K562 (cell line): ENCODE data around the gene PRCP. TPM values are rescaled to one million over a fixed set of nuclear protein-coding genes. Genes with fewer than 3 reads are reported as not detected.
A peak's percentile ranks its signal among the peaks of the same experiment; 100 is the strongest.

ENCODE experiments used
- BMI1 ChIP-seq: fragments of 150-350 bp; IDR thresholded peaks from 2 replicates; pipeline ENCODE4 v1.6.1; 2014; ENCODE audit warnings: low read length
- GATAD2A ChIP-seq: fragments of 450-650 bp; IDR thresholded peaks from 2 replicates; pipeline ENCODE4 v1.6.1; 2017
- HEY1 ChIP-seq: fragments of 250-450 bp; sonication (Bioruptor Pico); IDR thresholded peaks from 2 replicates; pipeline ENCODE4 v1.5.0; 2020; ENCODE audit warnings: mild to moderate bottlenecking, moderate library complexity, borderline replicate concordance
- HNRNPL ChIP-seq: fragments of 200-400 bp; formaldehyde crosslinking; IDR thresholded peaks from 2 replicates; pipeline ENCODE4 v1.6.1; 2017; ENCODE audit warnings: low read depth, mild to moderate bottlenecking, low read length
- KLF6 ChIP-seq: fragments of 250-450 bp; sonication (Bioruptor Pico); IDR thresholded peaks from 2 replicates; pipeline ENCODE4 v1.4.0; 2020; ENCODE audit warnings: mild to moderate bottlenecking, moderate library complexity, borderline replicate concordance
- LEF1 ChIP-seq: fragments of 450-650 bp; IDR thresholded peaks from 2 replicates; pipeline ENCODE4 v1.6.1; 2016; ENCODE audit warnings: mild to moderate bottlenecking
- MAFF ChIP-seq: IDR thresholded peaks from 2 replicates; pipeline ENCODE4 v1.6.1; 2012; ENCODE audit warnings: low read length, improper control_type of control experiment
- MED1 ChIP-seq: sonication (generic); formaldehyde crosslinking; IDR thresholded peaks from 2 replicates; pipeline ENCODE4 v1.8.1; 2023; ENCODE audit warnings: missing genetic modification reagents, borderline replicate concordance
- NFIC ChIP-seq: fragments of 450-650 bp; IDR thresholded peaks from 2 replicates; pipeline ENCODE4 v1.6.1; 2017; ENCODE audit warnings: mild to moderate bottlenecking, inconsistent platforms
- NRF1 ChIP-seq, 2 experiments: fragments of 450-650 bp; IDR thresholded peaks in 1 of 2; conservative IDR thresholded peaks in 1 of 2; 2 replicates each; pipeline ENCODE4 v1.6.1; 2014; ENCODE audit warnings: mild to moderate bottlenecking in 2 of 2
- PTTG1 ChIP-seq: fragments of 450-650 bp; IDR thresholded peaks from 2 replicates; pipeline ENCODE4 v1.6.1; 2016; ENCODE audit warnings: low read depth, mild to moderate bottlenecking, missing genetic modification characterization, missing compliant biosample characterization
- TEAD4 ChIP-seq, 2 experiments: sonication (generic) in 1 of 2; formaldehyde crosslinking in 1 of 2; IDR thresholded peaks; 2 replicates each; pipeline versions ENCODE4 v1.6.1 to v1.8.0; 2012 to 2022; ENCODE audit warnings: borderline replicate concordance in 1 of 2, inconsistent platforms in 1 of 2, low read length in 1 of 2, mild to moderate bottlenecking in 1 of 2, missing genetic modification reagents in 1 of 2
- TRIM28 ChIP-seq: fragments of 450-650 bp; IDR thresholded peaks from 2 replicates; pipeline ENCODE4 v1.6.1; 2017
- U2AF2 ChIP-seq: fragments of 200-400 bp; formaldehyde crosslinking; optimal IDR thresholded peaks from 2 replicates; pipeline ENCODE3; 2017; ENCODE audit warnings: low read depth, mild to moderate bottlenecking, low read length
- XRCC4 ChIP-seq: IDR thresholded peaks from one replicate; pipeline ENCODE4 v1.6.1; 2011; ENCODE audit not compliant: insufficient read depth, insufficient read length; ENCODE audit errors: extremely low read depth
- ZFPM2 ChIP-seq: fragments of 250-450 bp; sonication (Bioruptor Pico); IDR thresholded peaks from 2 replicates; pipeline ENCODE4 v1.5.1; 2022; ENCODE audit warnings: mild to moderate bottlenecking
- ZNF75A ChIP-seq: fragments of 450-650 bp; formaldehyde crosslinking; IDR thresholded peaks from 2 replicates; pipeline ENCODE4 v1.4.0; 2020; ENCODE audit warnings: mild to moderate bottlenecking
- ZNF76 ChIP-seq: fragments of 250-450 bp; sonication (Bioruptor Pico); IDR thresholded peaks from 2 replicates; pipeline ENCODE4 v1.4.0; 2020; ENCODE audit warnings: mild to moderate bottlenecking, moderate library complexity, borderline replicate concordance
- ZNF766 ChIP-seq: fragments of 200-800 bp; sonication (Bioruptor generic); conservative IDR thresholded peaks from 2 replicates; pipeline ENCODE4 v1.6.1; 2016; ENCODE audit warnings: missing genetic modification characterization, missing compliant biosample characterization
- polyA plus RNA-seq, 8 experiments: library from polyadenylated mRNA; depleted of rRNA in 4 of 8; stranded (reverse) in 5 of 8; unstranded in 3 of 8; fragments of >200 nt; fragmentation: Nextera tagmentation in 2 of 8; fragmentation: Illumina TruSeq in 1 of 8; extraction: Ambion mirVana in 2 of 8; extraction: Trizol in 1 of 8; gene quantifications; 2 replicates each; pipeline versions ENCODE4 v1.2.1 to v1.2.3, GENCODE V29; 2011 to 2014; ENCODE audit warnings: inconsistent platforms in 1 of 8, missing spikeins in 1 of 8
- total RNA-seq, 7 experiments: library from RNA; depleted of rRNA in 6 of 7; stranded (reverse); fragments of >200 nt in 6 of 7; fragmentation: Illumina TruSeq in 2 of 7; extraction: Trizol in 2 of 7; gene quantifications; 2 replicates each; pipeline versions ENCODE4 v1.2.1 to v1.2.3, GENCODE V29; 2011 to 2021; ENCODE audit warnings: low replicate concordance in 1 of 7
- TF ChIP-seq, protein P1 (sequence below): fragments of 450-650 bp; formaldehyde crosslinking; IDR thresholded peaks from 2 replicates; pipeline ENCODE4 v1.4.0; 2020; ENCODE audit warnings: mild to moderate bottlenecking
- TF ChIP-seq, protein P2 (sequence below), 2 experiments: fragments of 450-650 bp in 1 of 2; sonication (generic) in 1 of 2; formaldehyde crosslinking in 1 of 2; IDR thresholded peaks in 1 of 2; conservative IDR thresholded peaks in 1 of 2; 2 replicates each; pipeline versions ENCODE4 v1.6.1 to v1.8.1; 2016 to 2023; ENCODE audit warnings: mild to moderate bottlenecking in 2 of 2, moderate library complexity in 2 of 2, inconsistent platforms in 1 of 2, missing genetic modification reagents in 1 of 2
- TF ChIP-seq, protein P3 (sequence below): sonication (generic); IDR thresholded peaks from 2 replicates; pipeline ENCODE4 v1.6.1; 2016
- TF ChIP-seq, protein P4 (sequence below): fragments of 450-650 bp; formaldehyde crosslinking; IDR thresholded peaks from 2 replicates; pipeline ENCODE4 v1.4.0; 2020; ENCODE audit warnings: mild to moderate bottlenecking, moderate library complexity
- TF ChIP-seq, protein P5 (sequence below): fragments of 450-650 bp; IDR thresholded peaks from 2 replicates; pipeline ENCODE4 v1.6.1; 2016; ENCODE audit warnings: low read depth, mild to moderate bottlenecking, moderate library complexity

The PRCP gene
- total and polyA plus RNA-seq, 9 of the 15 experiments (the other 6 are each of a cell fraction or from before 2014, with no cell fraction given): 9.5 to 43.1 (median 23.2) TPM

DNA sequence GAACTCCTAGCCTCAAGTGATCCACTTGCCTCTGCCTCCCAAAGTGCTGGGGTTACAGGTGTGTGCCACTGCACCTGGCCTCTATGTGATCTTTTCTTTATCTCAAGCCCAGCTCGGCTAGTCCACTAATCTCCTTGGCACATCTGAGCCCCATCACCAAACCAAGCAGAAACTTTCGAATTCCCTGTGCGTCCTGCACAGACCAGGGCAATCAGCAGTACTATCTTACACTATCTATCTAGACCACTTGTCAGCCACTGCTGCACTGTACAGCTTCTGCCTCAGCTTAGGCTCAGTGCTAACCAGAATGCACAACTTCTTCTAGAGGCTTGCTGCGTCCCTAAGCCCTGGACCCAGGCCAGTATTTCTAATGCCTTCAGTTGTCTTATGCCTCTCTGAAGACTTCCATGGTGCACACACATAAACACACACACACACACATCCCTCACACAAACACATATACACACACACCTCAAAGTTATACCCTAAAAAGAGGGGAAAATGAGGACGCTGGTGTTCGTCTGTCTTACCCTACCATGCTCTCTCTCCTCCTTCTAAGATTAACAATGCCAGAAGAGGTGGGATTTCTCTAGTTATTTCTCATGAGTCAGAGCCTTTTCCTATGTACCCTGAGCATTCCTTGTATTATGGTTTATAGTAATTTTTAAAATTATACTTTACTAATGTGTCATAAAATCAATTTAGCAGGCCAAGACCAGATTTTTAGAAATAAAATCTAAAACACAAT lies 107.2 kb downstream of the PRCP start (continued):
- no peak for TF ChIP-seq ZNF766
- no peak for TF ChIP-seq U2AF2
- no peak for TF ChIP-seq ZNF75A (CRISPR knock-in tag)
- TF ChIP-seq TRIM28: no peak
- peak; percentile 51; the same call in 1 of the 2 replicates for TF ChIP-seq LEF1
- TF ChIP-seq, protein P1, sequence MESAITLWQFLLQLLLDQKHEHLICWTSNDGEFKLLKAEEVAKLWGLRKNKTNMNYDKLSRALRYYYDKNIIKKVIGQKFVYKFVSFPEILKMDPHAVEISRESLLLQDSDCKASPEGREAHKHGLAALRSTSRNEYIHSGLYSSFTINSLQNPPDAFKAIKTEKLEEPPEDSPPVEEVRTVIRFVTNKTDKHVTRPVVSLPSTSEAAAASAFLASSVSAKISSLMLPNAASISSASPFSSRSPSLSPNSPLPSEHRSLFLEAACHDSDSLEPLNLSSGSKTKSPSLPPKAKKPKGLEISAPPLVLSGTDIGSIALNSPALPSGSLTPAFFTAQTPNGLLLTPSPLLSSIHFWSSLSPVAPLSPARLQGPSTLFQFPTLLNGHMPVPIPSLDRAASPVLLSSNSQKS: no peak
- TF ChIP-seq NFIC: peak; percentile 68
- TF ChIP-seq HEY1 (CRISPR knock-in tag): no peak
- TF ChIP-seq PTTG1 (tag): no peak
- no peak for TF ChIP-seq HNRNPL
- no peak for TF ChIP-seq NRF1 (conservative IDR thresholded peaks at IDR 0.05 in 1 of 2, IDR thresholded peaks at IDR 0.05 in 1 of 2)
- TF ChIP-seq, protein P2, sequence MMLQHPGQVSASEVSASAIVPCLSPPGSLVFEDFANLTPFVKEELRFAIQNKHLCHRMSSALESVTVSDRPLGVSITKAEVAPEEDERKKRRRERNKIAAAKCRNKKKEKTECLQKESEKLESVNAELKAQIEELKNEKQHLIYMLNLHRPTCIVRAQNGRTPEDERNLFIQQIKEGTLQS (IDR thresholded peaks at IDR 0.05): no peak
- TF ChIP-seq, protein P2 (CRISPR knock-in tag; conservative IDR thresholded peaks at IDR 0.05): no peak
- no peak for TF ChIP-seq KLF6 (CRISPR knock-in tag)
- peak; percentile 89 for TF ChIP-seq TEAD4 (IDR thresholded peaks at IDR 0.05; ENCODE audit: low read length)
- no peak for TF ChIP-seq TEAD4 (CRISPR knock-in tag; IDR thresholded peaks at IDR 0.05; ENCODE audit: borderline replicate concordance)
- 0 out of 2 replicates have a peak, but pooled peaks have one; percentile 27 for TF ChIP-seq ZNF76 (CRISPR knock-in tag)
- TF ChIP-seq, protein P3, sequence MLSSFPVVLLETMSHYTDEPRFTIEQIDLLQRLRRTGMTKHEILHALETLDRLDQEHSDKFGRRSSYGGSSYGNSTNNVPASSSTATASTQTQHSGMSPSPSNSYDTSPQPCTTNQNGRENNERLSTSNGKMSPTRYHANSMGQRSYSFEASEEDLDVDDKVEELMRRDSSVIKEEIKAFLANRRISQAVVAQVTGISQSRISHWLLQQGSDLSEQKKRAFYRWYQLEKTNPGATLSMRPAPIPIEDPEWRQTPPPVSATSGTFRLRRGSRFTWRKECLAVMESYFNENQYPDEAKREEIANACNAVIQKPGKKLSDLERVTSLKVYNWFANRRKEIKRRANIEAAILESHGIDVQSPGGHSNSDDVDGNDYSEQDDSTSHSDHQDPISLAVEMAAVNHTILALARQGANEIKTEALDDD: peak; percentile 84
- no peak for TF ChIP-seq BMI1
- TF ChIP-seq MED1: no peak
- TF ChIP-seq XRCC4: no peak
- peak; percentile 81; the same call in 1 of the 2 replicates for TF ChIP-seq GATAD2A
- no peak for TF ChIP-seq ZFPM2
- no peak for TF ChIP-seq MAFF
- TF ChIP-seq, protein P4, sequence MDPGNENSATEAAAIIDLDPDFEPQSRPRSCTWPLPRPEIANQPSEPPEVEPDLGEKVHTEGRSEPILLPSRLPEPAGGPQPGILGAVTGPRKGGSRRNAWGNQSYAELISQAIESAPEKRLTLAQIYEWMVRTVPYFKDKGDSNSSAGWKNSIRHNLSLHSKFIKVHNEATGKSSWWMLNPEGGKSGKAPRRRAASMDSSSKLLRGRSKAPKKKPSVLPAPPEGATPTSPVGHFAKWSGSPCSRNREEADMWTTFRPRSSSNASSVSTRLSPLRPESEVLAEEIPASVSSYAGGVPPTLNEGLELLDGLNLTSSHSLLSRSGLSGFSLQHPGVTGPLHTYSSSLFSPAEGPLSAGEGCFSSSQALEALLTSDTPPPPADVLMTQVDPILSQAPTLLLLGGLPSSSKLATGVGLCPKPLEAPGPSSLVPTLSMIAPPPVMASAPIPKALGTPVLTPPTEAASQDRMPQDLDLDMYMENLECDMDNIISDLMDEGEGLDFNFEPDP (CRISPR knock-in tag): no peak
- TF ChIP-seq, protein P5, sequence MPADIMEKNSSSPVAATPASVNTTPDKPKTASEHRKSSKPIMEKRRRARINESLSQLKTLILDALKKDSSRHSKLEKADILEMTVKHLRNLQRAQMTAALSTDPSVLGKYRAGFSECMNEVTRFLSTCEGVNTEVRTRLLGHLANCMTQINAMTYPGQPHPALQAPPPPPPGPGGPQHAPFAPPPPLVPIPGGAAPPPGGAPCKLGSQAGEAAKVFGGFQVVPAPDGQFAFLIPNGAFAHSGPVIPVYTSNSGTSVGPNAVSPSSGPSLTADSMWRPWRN: no peak
